Measurements from ENCODE around the gene ZNF124. TPM values are rescaled to one million over a fixed set of nuclear protein-coding genes. Genes with fewer than 3 reads are reported as not detected.

The ZNF124 gene
- total and polyA plus RNA-seq, 2 experiments from 2014 or later, result 23.2 to 43.9 TPM

DNA sequence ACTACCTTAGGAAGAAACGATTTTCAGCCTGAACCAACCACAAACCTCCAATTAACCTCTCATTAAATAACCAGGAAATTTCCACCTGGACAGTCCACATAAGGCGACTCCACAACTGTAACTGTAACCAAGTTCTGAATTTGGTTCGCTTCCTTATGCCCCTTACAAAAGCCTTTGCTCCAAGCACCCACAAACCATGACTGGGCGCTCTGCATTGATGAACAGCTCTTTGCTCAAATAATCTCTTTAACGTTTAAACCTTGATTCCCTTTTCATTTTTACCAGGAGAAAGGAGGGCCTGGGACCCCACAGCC lies 38.2 kb upstream of the ZNF124 start:
- Histone ChIP-seq H3K9me2 (ENCODE audit: insufficient read depth) (no peaks in the 10 kb centered on the region), H3K27ac (ENCODE audit: low read depth) (peak overlapping the region; percentile 32; the same call in 1 of the 2 replicates), H3K36me3 (ENCODE audit: insufficient read depth) (no peaks in the 10 kb centered on the region), H3K4me2 (peak overlapping the region; percentile 81), H4K20me1 (replicated peaks; ENCODE audit: insufficient read depth) (peaks cover 26% of the 10 kb centered on the region), H2AFZ (peak overlapping the region; percentile 21; the same call in 1 of the 2 replicates), H3K4me1 (ENCODE audit: insufficient read depth) (peaks cover 19% of the 10 kb centered on the region), H3K4me3 (peak overlapping the region; percentile 68), H3K79me2 (replicated peaks; ENCODE audit: insufficient read depth) (peaks cover 51% of the 10 kb centered on the region), H3K27me3 (ENCODE audit: insufficient read depth) (no peaks in the 10 kb centered on the region), H3F3A (replicated peaks; ENCODE audit: low read depth) (no peaks in the 10 kb centered on the region)
- Mint-ChIP-seq H3K27ac (0 out of 2 replicates have a peak overlapping the region, but pooled peaks have one; percentile 23), H3K36me3 (ENCODE audit: low read depth) (peaks cover 5% of the 10 kb centered on the region; the same call in 2 of the 3 replicates), H3K9me3 (no peaks in the 10 kb centered on the region), H3K4me3 (peak overlapping the region; percentile 91), H3K4me1 (peaks cover 19% of the 10 kb centered on the region), H3K27me3 (ENCODE audit: insufficient read depth, low read depth, poor library complexity) (peaks cover 3% of the 10 kb centered on the region)
- ATAC-seq (peak; percentile 11), DNase-seq (ENCODE audit: low spot score) (no peak)
- TF ChIP-seq EZH2phosphoT487 (IDR thresholded peaks at IDR 0.05; ENCODE audit: unreplicated experiment), result no peak
- TF ChIP-seq POLR2AphosphoS5 (IDR thresholded peaks at IDR 0.05; ENCODE audit: low read depth), result no peak
- TF ChIP-seq EZH2 (IDR thresholded peaks at IDR 0.05; ENCODE audit: low read depth, unreplicated experiment), result no peak
- TF ChIP-seq, protein P1, sequence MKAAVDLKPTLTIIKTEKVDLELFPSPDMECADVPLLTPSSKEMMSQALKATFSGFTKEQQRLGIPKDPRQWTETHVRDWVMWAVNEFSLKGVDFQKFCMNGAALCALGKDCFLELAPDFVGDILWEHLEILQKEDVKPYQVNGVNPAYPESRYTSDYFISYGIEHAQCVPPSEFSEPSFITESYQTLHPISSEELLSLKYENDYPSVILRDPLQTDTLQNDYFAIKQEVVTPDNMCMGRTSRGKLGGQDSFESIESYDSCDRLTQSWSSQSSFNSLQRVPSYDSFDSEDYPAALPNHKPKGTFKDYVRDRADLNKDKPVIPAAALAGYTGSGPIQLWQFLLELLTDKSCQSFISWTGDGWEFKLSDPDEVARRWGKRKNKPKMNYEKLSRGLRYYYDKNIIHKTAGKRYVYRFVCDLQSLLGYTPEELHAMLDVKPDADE (IDR thresholded peaks at IDR 0.05), result no peak
- no peak for TF ChIP-seq STAT1 (IDR thresholded peaks at IDR 0.05; ENCODE audit: unreplicated experiment)
- TF ChIP-seq, protein P2, sequence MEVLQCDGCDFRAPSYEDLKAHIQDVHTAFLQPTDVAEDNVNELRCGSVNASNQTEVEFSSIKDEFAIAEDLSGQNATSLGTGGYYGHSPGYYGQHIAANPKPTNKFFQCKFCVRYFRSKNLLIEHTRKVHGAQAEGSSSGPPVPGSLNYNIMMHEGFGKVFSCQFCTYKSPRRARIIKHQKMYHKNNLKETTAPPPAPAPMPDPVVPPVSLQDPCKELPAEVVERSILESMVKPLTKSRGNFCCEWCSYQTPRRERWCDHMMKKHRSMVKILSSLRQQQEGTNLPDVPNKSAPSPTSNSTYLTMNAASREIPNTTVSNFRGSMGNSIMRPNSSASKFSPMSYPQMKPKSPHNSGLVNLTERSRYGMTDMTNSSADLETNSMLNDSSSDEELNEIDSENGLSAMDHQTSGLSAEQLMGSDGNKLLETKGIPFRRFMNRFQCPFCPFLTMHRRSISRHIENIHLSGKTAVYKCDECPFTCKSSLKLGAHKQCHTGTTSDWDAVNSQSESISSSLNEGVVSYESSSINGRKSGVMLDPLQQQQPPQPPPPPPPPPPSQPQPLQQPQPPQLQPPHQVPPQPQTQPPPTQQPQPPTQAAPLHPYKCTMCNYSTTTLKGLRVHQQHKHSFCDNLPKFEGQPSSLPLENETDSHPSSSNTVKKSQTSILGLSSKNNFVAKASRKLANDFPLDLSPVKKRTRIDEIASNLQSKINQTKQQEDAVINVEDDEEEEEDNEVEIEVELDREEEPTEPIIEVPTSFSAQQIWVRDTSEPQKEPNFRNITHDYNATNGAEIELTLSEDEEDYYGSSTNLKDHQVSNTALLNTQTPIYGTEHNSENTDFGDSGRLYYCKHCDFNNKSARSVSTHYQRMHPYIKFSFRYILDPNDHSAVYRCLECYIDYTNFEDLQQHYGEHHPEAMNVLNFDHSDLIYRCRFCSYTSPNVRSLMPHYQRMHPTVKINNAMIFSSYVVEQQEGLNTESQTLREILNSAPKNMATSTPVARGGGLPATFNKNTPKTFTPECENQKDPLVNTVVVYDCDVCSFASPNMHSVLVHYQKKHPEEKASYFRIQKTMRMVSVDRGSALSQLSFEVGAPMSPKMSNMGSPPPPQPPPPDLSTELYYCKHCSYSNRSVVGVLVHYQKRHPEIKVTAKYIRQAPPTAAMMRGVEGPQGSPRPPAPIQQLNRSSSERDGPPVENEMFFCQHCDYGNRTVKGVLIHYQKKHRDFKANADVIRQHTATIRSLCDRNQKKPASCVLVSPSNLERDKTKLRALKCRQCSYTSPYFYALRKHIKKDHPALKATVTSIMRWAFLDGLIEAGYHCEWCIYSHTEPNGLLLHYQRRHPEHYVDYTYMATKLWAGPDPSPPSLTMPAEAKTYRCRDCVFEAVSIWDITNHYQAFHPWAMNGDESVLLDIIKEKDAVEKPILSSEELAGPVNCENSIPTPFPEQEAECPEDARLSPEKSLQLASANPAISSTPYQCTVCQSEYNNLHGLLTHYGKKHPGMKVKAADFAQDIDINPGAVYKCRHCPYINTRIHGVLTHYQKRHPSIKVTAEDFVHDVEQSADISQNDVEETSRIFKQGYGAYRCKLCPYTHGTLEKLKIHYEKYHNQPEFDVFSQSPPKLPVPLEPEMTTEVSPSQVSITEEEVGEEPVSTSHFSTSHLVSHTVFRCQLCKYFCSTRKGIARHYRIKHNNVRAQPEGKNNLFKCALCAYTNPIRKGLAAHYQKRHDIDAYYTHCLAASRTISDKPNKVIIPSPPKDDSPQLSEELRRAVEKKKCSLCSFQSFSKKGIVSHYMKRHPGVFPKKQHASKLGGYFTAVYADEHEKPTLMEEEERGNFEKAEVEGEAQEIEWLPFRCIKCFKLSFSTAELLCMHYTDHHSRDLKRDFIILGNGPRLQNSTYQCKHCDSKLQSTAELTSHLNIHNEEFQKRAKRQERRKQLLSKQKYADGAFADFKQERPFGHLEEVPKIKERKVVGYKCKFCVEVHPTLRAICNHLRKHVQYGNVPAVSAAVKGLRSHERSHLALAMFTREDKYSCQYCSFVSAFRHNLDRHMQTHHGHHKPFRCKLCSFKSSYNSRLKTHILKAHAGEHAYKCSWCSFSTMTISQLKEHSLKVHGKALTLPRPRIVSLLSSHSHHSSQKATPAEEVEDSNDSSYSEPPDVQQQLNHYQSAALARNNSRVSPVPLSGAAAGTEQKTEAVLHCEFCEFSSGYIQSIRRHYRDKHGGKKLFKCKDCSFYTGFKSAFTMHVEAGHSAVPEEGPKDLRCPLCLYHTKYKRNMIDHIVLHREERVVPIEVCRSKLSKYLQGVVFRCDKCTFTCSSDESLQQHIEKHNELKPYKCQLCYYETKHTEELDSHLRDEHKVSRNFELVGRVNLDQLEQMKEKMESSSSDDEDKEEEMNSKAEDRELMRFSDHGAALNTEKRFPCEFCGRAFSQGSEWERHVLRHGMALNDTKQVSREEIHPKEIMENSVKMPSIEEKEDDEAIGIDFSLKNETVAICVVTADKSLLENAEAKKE (CRISPR knock-in tag; IDR thresholded peaks at IDR 0.05), result no peak
- TF ChIP-seq, protein P3, sequence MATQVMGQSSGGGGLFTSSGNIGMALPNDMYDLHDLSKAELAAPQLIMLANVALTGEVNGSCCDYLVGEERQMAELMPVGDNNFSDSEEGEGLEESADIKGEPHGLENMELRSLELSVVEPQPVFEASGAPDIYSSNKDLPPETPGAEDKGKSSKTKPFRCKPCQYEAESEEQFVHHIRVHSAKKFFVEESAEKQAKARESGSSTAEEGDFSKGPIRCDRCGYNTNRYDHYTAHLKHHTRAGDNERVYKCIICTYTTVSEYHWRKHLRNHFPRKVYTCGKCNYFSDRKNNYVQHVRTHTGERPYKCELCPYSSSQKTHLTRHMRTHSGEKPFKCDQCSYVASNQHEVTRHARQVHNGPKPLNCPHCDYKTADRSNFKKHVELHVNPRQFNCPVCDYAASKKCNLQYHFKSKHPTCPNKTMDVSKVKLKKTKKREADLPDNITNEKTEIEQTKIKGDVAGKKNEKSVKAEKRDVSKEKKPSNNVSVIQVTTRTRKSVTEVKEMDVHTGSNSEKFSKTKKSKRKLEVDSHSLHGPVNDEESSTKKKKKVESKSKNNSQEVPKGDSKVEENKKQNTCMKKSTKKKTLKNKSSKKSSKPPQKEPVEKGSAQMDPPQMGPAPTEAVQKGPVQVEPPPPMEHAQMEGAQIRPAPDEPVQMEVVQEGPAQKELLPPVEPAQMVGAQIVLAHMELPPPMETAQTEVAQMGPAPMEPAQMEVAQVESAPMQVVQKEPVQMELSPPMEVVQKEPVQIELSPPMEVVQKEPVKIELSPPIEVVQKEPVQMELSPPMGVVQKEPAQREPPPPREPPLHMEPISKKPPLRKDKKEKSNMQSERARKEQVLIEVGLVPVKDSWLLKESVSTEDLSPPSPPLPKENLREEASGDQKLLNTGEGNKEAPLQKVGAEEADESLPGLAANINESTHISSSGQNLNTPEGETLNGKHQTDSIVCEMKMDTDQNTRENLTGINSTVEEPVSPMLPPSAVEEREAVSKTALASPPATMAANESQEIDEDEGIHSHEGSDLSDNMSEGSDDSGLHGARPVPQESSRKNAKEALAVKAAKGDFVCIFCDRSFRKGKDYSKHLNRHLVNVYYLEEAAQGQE (IDR thresholded peaks at IDR 0.05; ENCODE audit: unreplicated experiment), result no peak
- no peak for TF ChIP-seq ZNF331 (CRISPR knock-in tag; IDR thresholded peaks at IDR 0.05; ENCODE audit: low read depth)
- TF ChIP-seq ZNF114 (CRISPR knock-in tag; IDR thresholded peaks at IDR 0.05), result no peak
- no peak for TF ChIP-seq JUNB (IDR thresholded peaks at IDR 0.05; ENCODE audit: unreplicated experiment)
- TF ChIP-seq CREB1 (CRISPR knock-in tag; IDR thresholded peaks at IDR 0.05; ENCODE audit: low read depth), result no peak
- no peak for TF ChIP-seq NANOG (IDR thresholded peaks at IDR 0.05; ENCODE audit: borderline replicate concordance)
- TF ChIP-seq, protein P4, sequence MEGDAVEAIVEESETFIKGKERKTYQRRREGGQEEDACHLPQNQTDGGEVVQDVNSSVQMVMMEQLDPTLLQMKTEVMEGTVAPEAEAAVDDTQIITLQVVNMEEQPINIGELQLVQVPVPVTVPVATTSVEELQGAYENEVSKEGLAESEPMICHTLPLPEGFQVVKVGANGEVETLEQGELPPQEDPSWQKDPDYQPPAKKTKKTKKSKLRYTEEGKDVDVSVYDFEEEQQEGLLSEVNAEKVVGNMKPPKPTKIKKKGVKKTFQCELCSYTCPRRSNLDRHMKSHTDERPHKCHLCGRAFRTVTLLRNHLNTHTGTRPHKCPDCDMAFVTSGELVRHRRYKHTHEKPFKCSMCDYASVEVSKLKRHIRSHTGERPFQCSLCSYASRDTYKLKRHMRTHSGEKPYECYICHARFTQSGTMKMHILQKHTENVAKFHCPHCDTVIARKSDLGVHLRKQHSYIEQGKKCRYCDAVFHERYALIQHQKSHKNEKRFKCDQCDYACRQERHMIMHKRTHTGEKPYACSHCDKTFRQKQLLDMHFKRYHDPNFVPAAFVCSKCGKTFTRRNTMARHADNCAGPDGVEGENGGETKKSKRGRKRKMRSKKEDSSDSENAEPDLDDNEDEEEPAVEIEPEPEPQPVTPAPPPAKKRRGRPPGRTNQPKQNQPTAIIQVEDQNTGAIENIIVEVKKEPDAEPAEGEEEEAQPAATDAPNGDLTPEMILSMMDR (conservative IDR thresholded peaks at IDR 0.05; ENCODE audit: low read depth in 2 of 2), result no peak

Data from GM23338 (cell line).